HEK293 (cell line): ENCODE measurements around the gene IP6K3.

Experiments
- ATF2 ChIP-seq: fragments of 450-650 bp; formaldehyde crosslinking; IDR thresholded peaks from 2 replicates; pipeline ENCODE4 v1.5.1; 2016; ENCODE audit warnings: missing biosample characterization, missing genetic modification characterization, low read depth
- BCL11B ChIP-seq: fragments of 450-650 bp; formaldehyde crosslinking; IDR thresholded peaks from 2 replicates; pipeline ENCODE4 v1.5.1; 2016; ENCODE audit warnings: low read depth, missing biosample characterization, missing genetic modification characterization
- GLI4 ChIP-seq: fragments of 450-650 bp; formaldehyde crosslinking; IDR thresholded peaks from 2 replicates; pipeline ENCODE4 v1.5.1; 2016; ENCODE audit warnings: missing biosample characterization, missing genetic modification characterization
- KLF16 ChIP-seq: fragments of 450-650 bp; formaldehyde crosslinking; IDR thresholded peaks from 2 replicates; pipeline ENCODE4 v1.5.1; 2017; ENCODE audit warnings: missing biosample characterization, missing genetic modification characterization
- PATZ1 ChIP-seq: fragments of 450-650 bp; formaldehyde crosslinking; IDR thresholded peaks from 2 replicates; pipeline ENCODE4 v1.5.1; 2016; ENCODE audit warnings: missing biosample characterization, missing genetic modification characterization
- PRDM10 ChIP-seq: fragments of 450-650 bp; formaldehyde crosslinking; IDR thresholded peaks from 2 replicates; pipeline ENCODE4 v1.5.1; 2016; ENCODE audit warnings: missing biosample characterization, missing genetic modification characterization
- ZBTB11 ChIP-seq: fragments of 450-650 bp; formaldehyde crosslinking; conservative IDR thresholded peaks from 2 replicates; pipeline ENCODE4 v1.5.1; 2016; ENCODE audit warnings: low read depth, missing biosample characterization, missing genetic modification characterization
- ZBTB20 ChIP-seq: fragments of 450-650 bp; formaldehyde crosslinking; IDR thresholded peaks from 2 replicates; pipeline ENCODE4 v1.5.1; 2016; ENCODE audit warnings: missing biosample characterization, missing genetic modification characterization
- ZNF146 ChIP-seq: fragments of 450-650 bp; formaldehyde crosslinking; IDR thresholded peaks from 2 replicates; pipeline ENCODE4 v1.5.1; 2016; ENCODE audit warnings: missing biosample characterization, missing genetic modification characterization
- ZNF23 ChIP-seq: fragments of 450-650 bp; formaldehyde crosslinking; IDR thresholded peaks from 2 replicates; pipeline ENCODE4 v1.5.1; 2016; ENCODE audit warnings: missing biosample characterization, missing genetic modification characterization, borderline replicate concordance
- ZNF596 ChIP-seq: fragments of 450-650 bp; IDR thresholded peaks from 2 replicates; pipeline ENCODE4 v1.5.0; 2018; ENCODE audit warnings: missing biosample characterization, mild to moderate bottlenecking, missing genetic modification characterization, moderate library complexity
- TF ChIP-seq, protein P1 (sequence below): fragments of 450-650 bp; formaldehyde crosslinking; IDR thresholded peaks from 2 replicates; pipeline ENCODE4 v1.5.1; 2016; ENCODE audit warnings: missing biosample characterization, missing genetic modification characterization
- TF ChIP-seq, protein P2 (sequence below): fragments of 450-650 bp; formaldehyde crosslinking; IDR thresholded peaks from 2 replicates; pipeline ENCODE4 v1.5.1; 2016; ENCODE audit warnings: missing biosample characterization, missing genetic modification characterization
- TF ChIP-seq, protein P3 (sequence below): fragments of 450-650 bp; formaldehyde crosslinking; IDR thresholded peaks from 2 replicates; pipeline ENCODE4 v1.5.1; 2016; ENCODE audit warnings: missing biosample characterization, missing genetic modification characterization

GRCh38 chr6:33683051-33683571 is 63.6 kb downstream of the IP6K3 start:
- TF ChIP-seq, protein P1, sequence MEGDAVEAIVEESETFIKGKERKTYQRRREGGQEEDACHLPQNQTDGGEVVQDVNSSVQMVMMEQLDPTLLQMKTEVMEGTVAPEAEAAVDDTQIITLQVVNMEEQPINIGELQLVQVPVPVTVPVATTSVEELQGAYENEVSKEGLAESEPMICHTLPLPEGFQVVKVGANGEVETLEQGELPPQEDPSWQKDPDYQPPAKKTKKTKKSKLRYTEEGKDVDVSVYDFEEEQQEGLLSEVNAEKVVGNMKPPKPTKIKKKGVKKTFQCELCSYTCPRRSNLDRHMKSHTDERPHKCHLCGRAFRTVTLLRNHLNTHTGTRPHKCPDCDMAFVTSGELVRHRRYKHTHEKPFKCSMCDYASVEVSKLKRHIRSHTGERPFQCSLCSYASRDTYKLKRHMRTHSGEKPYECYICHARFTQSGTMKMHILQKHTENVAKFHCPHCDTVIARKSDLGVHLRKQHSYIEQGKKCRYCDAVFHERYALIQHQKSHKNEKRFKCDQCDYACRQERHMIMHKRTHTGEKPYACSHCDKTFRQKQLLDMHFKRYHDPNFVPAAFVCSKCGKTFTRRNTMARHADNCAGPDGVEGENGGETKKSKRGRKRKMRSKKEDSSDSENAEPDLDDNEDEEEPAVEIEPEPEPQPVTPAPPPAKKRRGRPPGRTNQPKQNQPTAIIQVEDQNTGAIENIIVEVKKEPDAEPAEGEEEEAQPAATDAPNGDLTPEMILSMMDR (tag by site-specific recombination): no peak
- TF ChIP-seq ZNF23 (tag by site-specific recombination) (no peak), ZBTB11 (tag by site-specific recombination) (no peak), ATF2 (no peak), PRDM10 (no peak), KLF16 (no peak), GLI4 (tag by site-specific recombination) (no peak), ZNF596 (tag by site-specific recombination) (no peak), BCL11B (tag by site-specific recombination) (no peak), PATZ1 (tag by site-specific recombination) (no peak), ZNF146 (tag by site-specific recombination) (no peak), ZBTB20 (tag by site-specific recombination) (no peak)
- TF ChIP-seq, protein P2, sequence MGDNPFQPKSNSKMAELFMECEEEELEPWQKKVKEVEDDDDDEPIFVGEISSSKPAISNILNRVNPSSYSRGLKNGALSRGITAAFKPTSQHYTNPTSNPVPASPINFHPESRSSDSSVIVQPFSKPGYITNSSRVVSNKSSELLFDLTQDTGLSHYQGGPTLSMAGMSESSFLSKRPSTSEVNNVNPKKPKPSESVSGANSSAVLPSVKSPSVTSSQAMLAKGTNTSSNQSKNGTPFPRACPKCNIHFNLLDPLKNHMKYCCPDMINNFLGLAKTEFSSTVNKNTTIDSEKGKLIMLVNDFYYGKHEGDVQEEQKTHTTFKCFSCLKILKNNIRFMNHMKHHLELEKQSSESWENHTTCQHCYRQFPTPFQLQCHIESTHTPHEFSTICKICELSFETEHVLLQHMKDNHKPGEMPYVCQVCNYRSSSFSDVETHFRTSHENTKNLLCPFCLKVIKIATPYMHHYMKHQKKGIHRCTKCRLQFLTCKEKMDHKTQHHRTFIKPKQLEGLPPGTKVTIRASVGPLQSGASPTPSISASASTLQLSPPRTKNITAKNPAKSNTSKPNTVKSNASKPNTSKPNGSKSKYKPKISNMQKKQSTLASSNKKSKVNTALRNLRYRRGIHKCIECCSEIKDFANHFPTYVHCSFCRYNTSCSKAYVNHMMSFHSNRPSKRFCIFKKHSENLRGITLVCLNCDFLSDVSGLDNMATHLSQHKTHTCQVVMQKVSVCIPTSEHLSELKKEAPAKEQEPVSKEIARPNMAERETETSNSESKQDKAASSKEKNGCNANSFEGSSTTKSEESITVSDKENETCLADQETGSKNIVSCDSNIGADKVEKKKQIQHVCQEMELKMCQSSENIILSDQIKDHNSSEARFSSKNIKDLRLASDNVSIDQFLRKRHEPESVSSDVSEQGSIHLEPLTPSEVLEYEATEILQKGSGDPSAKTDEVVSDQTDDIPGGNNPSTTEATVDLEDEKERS (tag by site-specific recombination): no peak
- TF ChIP-seq, protein P3, sequence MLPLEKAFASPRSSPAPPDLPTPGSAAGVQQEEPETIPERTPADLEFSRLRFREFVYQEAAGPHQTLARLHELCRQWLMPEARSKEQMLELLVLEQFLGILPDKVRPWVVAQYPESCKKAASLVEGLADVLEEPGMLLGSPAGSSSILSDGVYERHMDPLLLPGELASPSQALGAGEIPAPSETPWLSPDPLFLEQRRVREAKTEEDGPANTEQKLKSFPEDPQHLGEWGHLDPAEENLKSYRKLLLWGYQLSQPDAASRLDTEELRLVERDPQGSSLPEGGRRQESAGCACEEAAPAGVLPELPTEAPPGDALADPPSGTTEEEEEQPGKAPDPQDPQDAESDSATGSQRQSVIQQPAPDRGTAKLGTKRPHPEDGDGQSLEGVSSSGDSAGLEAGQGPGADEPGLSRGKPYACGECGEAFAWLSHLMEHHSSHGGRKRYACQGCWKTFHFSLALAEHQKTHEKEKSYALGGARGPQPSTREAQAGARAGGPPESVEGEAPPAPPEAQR (tag by site-specific recombination): no peak
